Astrocyte of the cerebellum (primary cell): ENCODE data around the gene RBM15.

Experiments used
- DNase-seq: peaks from one replicate; pipeline ENCODE4 v3.0.0-alpha.2; 2011; ENCODE audit warnings: low read depth
- H3K4me3 ChIP-seq: 2 replicates; pipeline ENCODE4 v1.5.1; 2011; ENCODE audit warnings: mild to moderate bottlenecking, low read depth, low read length, moderate library complexity
- in situ Hi-C: cut with HindIII; loops from 2 replicates; pipeline ENCODE4 v1.10.0; 2017; ENCODE audit warnings: low sequenced_read_pairs
- TF ChIP-seq, protein P1 (sequence below): IDR thresholded peaks from 2 replicates; pipeline ENCODE4 v1.5.1; 2012; ENCODE audit warnings: low read length, low read depth, moderate library complexity, mild to moderate bottlenecking; ENCODE audit errors: missing control alignments

The RBM15 gene

DNA sequence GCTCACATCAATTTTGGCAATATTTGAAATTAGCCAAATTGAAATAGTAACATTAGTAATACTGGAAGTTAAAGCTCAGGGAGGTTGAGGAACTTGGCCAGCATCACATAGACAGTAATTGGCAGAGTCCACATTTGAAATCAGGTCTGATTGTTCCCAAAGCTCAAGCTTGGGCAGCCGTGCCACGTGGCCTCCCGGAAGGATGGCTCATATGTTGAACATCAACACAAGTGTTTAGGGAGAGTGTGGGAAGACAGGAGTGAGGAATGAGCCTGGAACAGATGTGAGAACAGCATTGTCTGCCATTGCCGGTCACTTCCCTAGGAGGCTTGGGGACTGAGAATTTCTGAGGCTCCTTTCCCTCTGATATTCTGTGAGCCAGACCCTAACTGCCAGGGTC is 40.2 kb upstream of the RBM15 start:
- in situ Hi-C loops: no loop called here
- DNase-seq: no peak
- no peak overlapping the region for H3K4me3 ChIP-seq
- TF ChIP-seq, protein P1, sequence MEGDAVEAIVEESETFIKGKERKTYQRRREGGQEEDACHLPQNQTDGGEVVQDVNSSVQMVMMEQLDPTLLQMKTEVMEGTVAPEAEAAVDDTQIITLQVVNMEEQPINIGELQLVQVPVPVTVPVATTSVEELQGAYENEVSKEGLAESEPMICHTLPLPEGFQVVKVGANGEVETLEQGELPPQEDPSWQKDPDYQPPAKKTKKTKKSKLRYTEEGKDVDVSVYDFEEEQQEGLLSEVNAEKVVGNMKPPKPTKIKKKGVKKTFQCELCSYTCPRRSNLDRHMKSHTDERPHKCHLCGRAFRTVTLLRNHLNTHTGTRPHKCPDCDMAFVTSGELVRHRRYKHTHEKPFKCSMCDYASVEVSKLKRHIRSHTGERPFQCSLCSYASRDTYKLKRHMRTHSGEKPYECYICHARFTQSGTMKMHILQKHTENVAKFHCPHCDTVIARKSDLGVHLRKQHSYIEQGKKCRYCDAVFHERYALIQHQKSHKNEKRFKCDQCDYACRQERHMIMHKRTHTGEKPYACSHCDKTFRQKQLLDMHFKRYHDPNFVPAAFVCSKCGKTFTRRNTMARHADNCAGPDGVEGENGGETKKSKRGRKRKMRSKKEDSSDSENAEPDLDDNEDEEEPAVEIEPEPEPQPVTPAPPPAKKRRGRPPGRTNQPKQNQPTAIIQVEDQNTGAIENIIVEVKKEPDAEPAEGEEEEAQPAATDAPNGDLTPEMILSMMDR: no peak

DNA sequence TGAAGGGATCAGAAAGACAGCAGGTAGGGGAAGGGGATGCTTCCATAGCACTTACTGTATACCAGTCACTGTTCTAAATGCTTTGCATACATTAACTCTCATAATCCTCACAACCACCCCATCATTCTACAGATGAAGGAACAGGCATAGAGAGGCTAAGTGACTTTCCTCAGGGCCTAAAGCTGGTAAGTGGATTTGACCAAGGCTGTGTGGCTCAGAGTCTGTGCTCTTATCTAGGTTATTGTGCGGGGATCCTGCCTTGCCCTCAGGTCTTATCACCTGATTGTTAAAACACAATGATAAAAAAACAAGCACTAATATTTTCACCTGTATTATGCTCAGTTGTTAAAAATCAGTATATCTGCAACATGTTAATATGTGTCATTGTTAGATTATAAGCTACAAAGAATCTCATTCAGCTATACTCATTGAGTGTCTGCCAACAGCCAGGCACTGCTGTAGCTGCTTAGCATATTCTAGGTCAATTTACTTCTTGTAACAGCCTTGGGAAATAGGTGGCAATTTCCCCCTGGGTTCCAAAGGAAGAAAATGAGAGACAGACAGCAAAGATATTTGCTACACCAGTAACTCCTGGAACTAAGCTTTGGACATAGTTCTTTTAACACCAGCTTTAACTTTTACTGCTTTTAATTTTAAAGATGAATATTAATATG is 38.6 kb upstream of the RBM15 start:
- TF ChIP-seq, protein P1: no peak
- DNase-seq: no peak
- H3K4me3 ChIP-seq: no peak overlapping the region
- in situ Hi-C loops: no loop called here

DNA sequence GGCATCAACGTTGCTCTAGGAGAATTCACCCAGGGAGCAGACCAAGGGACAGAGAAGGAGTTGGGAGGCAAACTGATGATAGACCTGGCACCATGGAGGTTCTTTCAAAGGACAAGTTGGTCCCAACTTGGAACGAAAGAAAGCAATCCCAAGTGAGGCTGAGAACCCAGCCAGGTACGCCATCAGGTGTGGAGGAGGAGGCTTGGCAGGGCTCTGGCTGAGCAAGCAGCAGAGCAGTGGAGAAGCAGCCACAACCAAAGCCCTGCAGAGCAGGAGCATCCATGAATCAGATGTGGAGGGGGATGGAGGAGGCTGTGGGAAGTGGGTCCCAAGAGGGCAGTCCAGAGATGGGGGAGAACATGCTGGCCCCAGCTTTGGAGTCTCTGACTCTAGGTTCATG is 36.3 kb upstream of the RBM15 start:
- H3K4me3 ChIP-seq: no peak overlapping the region
- in situ Hi-C loops: no loop called here
- TF ChIP-seq, protein P1: no peak
- no peak for DNase-seq

DNA sequence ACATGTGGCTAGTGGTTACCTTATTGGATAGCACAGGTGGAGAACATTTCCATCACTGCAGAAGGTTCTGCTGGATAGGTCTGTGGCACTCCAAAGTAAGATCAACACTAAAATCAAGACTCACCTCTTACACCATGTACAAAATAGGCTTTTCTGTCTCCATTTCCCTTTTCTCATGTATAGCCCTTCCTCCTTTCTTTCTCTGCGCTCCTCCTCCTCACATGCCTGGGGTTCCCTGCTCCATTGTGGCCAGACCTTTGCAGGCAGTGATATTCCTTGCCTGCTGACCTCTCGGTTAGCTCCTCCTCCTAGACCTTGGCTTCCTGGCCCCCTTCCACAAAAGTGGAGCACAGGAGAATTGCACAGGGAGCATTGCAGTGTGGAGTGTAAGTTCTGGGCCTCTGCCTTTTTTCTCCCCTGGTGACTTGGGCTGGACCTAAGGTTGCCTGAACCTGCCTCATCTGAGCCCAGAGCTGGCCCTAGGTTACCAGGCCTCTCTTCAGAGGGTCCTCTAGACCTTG is 33.2 kb upstream of the RBM15 start:
- no peak overlapping the region for H3K4me3 ChIP-seq
- in situ Hi-C loops: no loop called here
- TF ChIP-seq, protein P1: no peak
- no peak for DNase-seq

DNA sequence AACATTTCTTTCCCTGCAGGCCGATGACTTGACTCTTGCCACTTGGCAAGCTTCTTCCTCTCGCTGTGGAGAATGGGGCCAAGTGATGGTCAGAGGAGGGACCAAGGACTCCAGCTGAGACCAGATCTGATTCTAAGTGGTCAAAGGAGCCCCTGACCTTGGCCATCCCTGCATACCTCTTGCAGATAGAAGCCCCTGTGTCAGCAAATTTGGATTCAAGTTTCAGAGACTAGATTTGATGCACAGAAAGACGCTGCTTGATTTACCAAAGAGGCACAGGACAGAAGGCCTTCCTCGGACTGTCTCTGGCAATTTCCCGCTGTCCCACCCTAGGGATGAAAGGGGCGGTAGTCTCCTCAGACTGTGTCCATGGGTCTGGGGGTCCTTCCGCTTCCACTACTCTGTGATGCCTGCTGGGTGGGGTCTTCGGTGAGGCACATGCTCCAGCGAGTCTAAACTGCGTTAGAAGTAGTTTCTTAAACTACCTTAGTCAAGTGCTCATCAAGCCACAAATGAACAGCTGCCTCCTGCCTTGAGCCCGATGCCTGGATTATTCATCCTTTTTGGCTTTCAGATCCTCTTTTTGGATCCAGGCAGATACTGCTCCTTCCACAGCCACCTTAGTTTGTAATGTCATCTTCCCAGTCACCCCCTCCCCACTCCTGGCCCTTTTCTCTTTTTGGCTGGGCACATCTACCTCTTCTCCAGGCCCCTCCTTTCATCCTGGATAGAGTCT is 31.8 kb upstream of the RBM15 start:
- TF ChIP-seq, protein P1: no peak
- in situ Hi-C loops: no loop called here
- no peak overlapping the region for H3K4me3 ChIP-seq
- DNase-seq: no peak

DNA sequence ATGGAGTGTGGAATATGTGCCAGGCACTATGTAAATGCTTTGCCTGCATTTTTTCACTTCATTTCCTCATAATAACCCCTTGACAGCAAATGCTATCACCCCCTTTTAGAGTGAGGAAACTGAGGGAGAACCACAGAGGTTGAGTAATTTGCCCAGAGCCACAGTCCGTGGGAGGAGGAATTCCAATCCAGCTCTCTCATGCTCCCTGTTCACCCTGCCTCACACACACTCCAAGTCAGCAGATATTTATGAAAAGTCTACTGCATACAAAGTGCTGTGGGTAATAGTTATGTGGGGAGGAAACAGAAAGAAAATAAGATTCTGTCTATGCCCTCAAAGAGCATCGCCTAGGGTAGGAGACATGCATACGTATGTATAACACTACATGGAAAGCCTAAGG is 30.9 kb upstream of the RBM15 start:
- no peak for DNase-seq
- TF ChIP-seq, protein P1: no peak
- in situ Hi-C loops: no loop called here
- H3K4me3 ChIP-seq: no peak overlapping the region
